ENCODE results near the gene RAB3C. TPM values are rescaled to one million over a fixed set of nuclear protein-coding genes. Genes with fewer than 3 reads are reported as not detected.

Gene RAB3C
- total RNA-seq, 1 experiment from 2014 or later = 13.3 TPM

- CTCF ChIA-PET = no interaction called here
- POLR2A ChIA-PET = no interaction called here
- H3K27me3 Mint-ChIP-seq (ENCODE audit: low read depth) = no peaks in the 10 kb centered on the region; the same call in 1 of the 2 replicates
- H3K9me3 Mint-ChIP-seq = peaks cover 78% of the 10 kb centered on the region
- no peaks in the 10 kb centered on the region for H3K4me1 Mint-ChIP-seq
- peaks cover 67% of the 10 kb centered on the region for H3K36me3 Mint-ChIP-seq
- no peak for TF ChIP-seq ZNF263 (CRISPR knock-in tag; IDR thresholded peaks at IDR 0.05; ENCODE audit: low read depth)
- no peak for TF ChIP-seq ZNF512 (CRISPR knock-in tag; IDR thresholded peaks at IDR 0.05; ENCODE audit: borderline replicate concordance)
- no peak for TF ChIP-seq ZBTB21 (CRISPR knock-in tag; IDR thresholded peaks at IDR 0.05; ENCODE audit: borderline replicate concordance)
- no peak for TF ChIP-seq USF1 (CRISPR knock-in tag; IDR thresholded peaks at IDR 0.05)
- no peak for TF ChIP-seq E2F1 (CRISPR knock-in tag; IDR thresholded peaks at IDR 0.05)
- no peak for TF ChIP-seq STAT6 (CRISPR knock-in tag; conservative IDR thresholded peaks at IDR 0.05; ENCODE audit: low read depth)
- TF ChIP-seq FOXP4 (CRISPR knock-in tag; IDR thresholded peaks at IDR 0.05) = no peak
- TF ChIP-seq ZNF232 (CRISPR knock-in tag; IDR thresholded peaks at IDR 0.05) = no peak
- DNase-seq (ENCODE audit: low spot score) = no peak
- ATAC-seq = no peak
- H3K27ac Mint-ChIP-seq = no peak overlapping the region
- H3K4me3 Mint-ChIP-seq = no peak overlapping the region
Measured at GRCh38 chr5:58606064-58606463, 23.2 kb downstream of the RAB3C start.

GRCh38 chr5:58615972-58616371 is 33.1 kb downstream of the RAB3C start:
- Mint-ChIP-seq H3K36me3 (no peaks in the 10 kb centered on the region), H3K4me3 (no peak overlapping the region), H3K27me3 (ENCODE audit: low read depth) (no peaks in the 10 kb centered on the region), H3K4me1 (peaks cover 3% of the 10 kb centered on the region), H3K27ac (no peak overlapping the region), H3K9me3 (no peaks in the 10 kb centered on the region)
- ATAC-seq (no peak), DNase-seq (ENCODE audit: low spot score) (no peak)
- ChIA-PET CTCF (no interaction called here), POLR2A (no interaction called here)
- no peak for TF ChIP-seq HMGXB4 (CRISPR knock-in tag; IDR thresholded peaks at IDR 0.05)
- TF ChIP-seq NFATC4 (CRISPR knock-in tag; IDR thresholded peaks at IDR 0.05) = no peak
- no peak for TF ChIP-seq CREB1 (CRISPR knock-in tag; IDR thresholded peaks at IDR 0.05)
- no peak for TF ChIP-seq ZBTB43 (CRISPR knock-in tag; IDR thresholded peaks at IDR 0.05)
- TF ChIP-seq CREM (CRISPR knock-in tag; IDR thresholded peaks at IDR 0.05) = no peak
- no peak for TF ChIP-seq JUN (CRISPR knock-in tag; IDR thresholded peaks at IDR 0.05)
- no peak for TF ChIP-seq FOXP1 (CRISPR knock-in tag; IDR thresholded peaks at IDR 0.05; ENCODE audit: borderline replicate concordance)
- TF ChIP-seq AR (CRISPR knock-in tag; IDR thresholded peaks at IDR 0.05) = no peak
- TF ChIP-seq SOX15 (CRISPR knock-in tag; IDR thresholded peaks at IDR 0.05) = no peak
- no peak for TF ChIP-seq USF2 (CRISPR knock-in tag; IDR thresholded peaks at IDR 0.05)
- TF ChIP-seq ZNF219 (CRISPR knock-in tag; IDR thresholded peaks at IDR 0.05; ENCODE audit: borderline replicate concordance) = no peak
